ENCODE measurements around the gene ADK. TPM values are rescaled to one million over a fixed set of nuclear protein-coding genes. Genes with fewer than 3 reads are reported as not detected.

ADK gene
- total and polyA plus RNA-seq, 2 donors from 2014 or later, result 33.0 to 38.3 TPM

- H3K9ac ChIP-seq (ENCODE audit: low read length in 3 of 3), result no peak overlapping the region
- no peak overlapping the region for H3K27ac ChIP-seq (ENCODE audit: low read depth in 2 of 2, low read length in 2 of 2)
- no peak overlapping the region for H3K4me3 ChIP-seq (ENCODE audit: low read length in 3 of 3)
- no peaks in the 10 kb centered on the region for H3K36me3 ChIP-seq (ENCODE audit: control insufficient read depth in 2 of 3, insufficient read depth in 3 of 3, low read length in 3 of 3)
- no peaks in the 10 kb centered on the region for H3K4me1 ChIP-seq (ENCODE audit: control insufficient read depth in 2 of 3, insufficient read depth in 2 of 3, low read depth in 1 of 3, low read length in 3 of 3)
- H3K9me3 ChIP-seq (ENCODE audit: control insufficient read depth in 2 of 3, insufficient read depth in 1 of 3, low read length in 3 of 3), result no peaks in the 10 kb centered on the region
- TF ChIP-seq CTCF (IDR thresholded peaks at IDR 0.05; ENCODE audit: borderline replicate concordance, extremely low read depth, insufficient read depth), result no peak
- FAIRE-seq (no peak), DNase-seq (no peak)
- no peaks in the 10 kb centered on the region for H3K27me3 ChIP-seq (ENCODE audit: control insufficient read depth, insufficient read depth, low read length)
- intact Hi-C loops (cut with DNase I), result no loop called here
Observed at GRCh38 chr10:74244807-74245206, 93.8 kb downstream of the ADK start.

GRCh38 chr10:74246495-74246894, 95.5 kb downstream of the ADK start:
- Histone ChIP-seq H3K27ac (ENCODE audit: low read depth in 2 of 2, low read length in 2 of 2) (no peak overlapping the region), H3K4me1 (ENCODE audit: control insufficient read depth in 2 of 3, insufficient read depth in 2 of 3, low read depth in 1 of 3, low read length in 3 of 3) (no peaks in the 10 kb centered on the region), H3K9me3 (ENCODE audit: control insufficient read depth in 2 of 3, insufficient read depth in 1 of 3, low read length in 3 of 3) (no peaks in the 10 kb centered on the region), H3K27me3 (ENCODE audit: control insufficient read depth, insufficient read depth, low read length) (no peaks in the 10 kb centered on the region), H3K36me3 (ENCODE audit: control insufficient read depth in 2 of 3, insufficient read depth in 3 of 3, low read length in 3 of 3) (no peaks in the 10 kb centered on the region), H3K9ac (ENCODE audit: low read length in 3 of 3) (no peak overlapping the region), H3K4me3 (ENCODE audit: low read length in 3 of 3) (no peak overlapping the region)
- TF ChIP-seq CTCF (IDR thresholded peaks at IDR 0.05; ENCODE audit: borderline replicate concordance, extremely low read depth, insufficient read depth), result no peak
- intact Hi-C loops (cut with DNase I), result no loop called here
- DNase-seq, result no peak
- no peak for FAIRE-seq

- Histone ChIP-seq H3K4me3 (ENCODE audit: low read length in 3 of 3) (no peak overlapping the region), H3K36me3 (ENCODE audit: control insufficient read depth in 2 of 3, insufficient read depth in 3 of 3, low read length in 3 of 3) (no peaks in the 10 kb centered on the region), H3K27ac (ENCODE audit: low read depth in 2 of 2, low read length in 2 of 2) (no peak overlapping the region), H3K9me3 (ENCODE audit: control insufficient read depth in 2 of 3, insufficient read depth in 1 of 3, low read length in 3 of 3) (no peaks in the 10 kb centered on the region), H3K9ac (ENCODE audit: low read length in 3 of 3) (no peak overlapping the region), H3K27me3 (ENCODE audit: control insufficient read depth, insufficient read depth, low read length) (no peaks in the 10 kb centered on the region), H3K4me1 (ENCODE audit: control insufficient read depth in 2 of 3, insufficient read depth in 2 of 3, low read depth in 1 of 3, low read length in 3 of 3) (no peaks in the 10 kb centered on the region)
- intact Hi-C loops (cut with DNase I), result no loop called here
- FAIRE-seq, result no peak
- no peak for DNase-seq
- TF ChIP-seq CTCF (IDR thresholded peaks at IDR 0.05; ENCODE audit: borderline replicate concordance, extremely low read depth, insufficient read depth), result no peak
Observed at GRCh38 chr10:74249865-74250264, 98.8 kb downstream of the ADK start.

- intact Hi-C loops (cut with DNase I), result no loop called here
Observed at GRCh38 chr10:74255214-74255613, 104.2 kb downstream of the ADK start.

More at GRCh38 chr10:74255214-74255613, 104.2 kb downstream of the ADK start:
- TF ChIP-seq CTCF (IDR thresholded peaks at IDR 0.05; ENCODE audit: borderline replicate concordance, extremely low read depth, insufficient read depth), result no peak
- Histone ChIP-seq H3K9ac (ENCODE audit: low read length in 3 of 3) (no peak overlapping the region), H3K27me3 (ENCODE audit: control insufficient read depth, insufficient read depth, low read length) (no peaks in the 10 kb centered on the region), H3K36me3 (ENCODE audit: control insufficient read depth in 2 of 3, insufficient read depth in 3 of 3, low read length in 3 of 3) (no peaks in the 10 kb centered on the region), H3K27ac (ENCODE audit: low read depth in 2 of 2, low read length in 2 of 2) (no peak overlapping the region), H3K4me1 (ENCODE audit: control insufficient read depth in 2 of 3, insufficient read depth in 2 of 3, low read depth in 1 of 3, low read length in 3 of 3) (no peaks in the 10 kb centered on the region), H3K4me3 (ENCODE audit: low read length in 3 of 3) (no peak overlapping the region), H3K9me3 (ENCODE audit: control insufficient read depth in 2 of 3, insufficient read depth in 1 of 3, low read length in 3 of 3) (no peaks in the 10 kb centered on the region)
- DNase-seq, result no peak
- no peak for FAIRE-seq
